OCI-LY1 (cell line): ENCODE data around the gene RAD51B.

Source experiments
- H2AFZ ChIP-seq: fragments of 200-600 bp; sonication (generic), shearing (Covaris generic); 2 replicates; pipeline ENCODE4 v1.6.0; 2014; ENCODE audit warnings: antibody characterized with exemption, mild to moderate bottlenecking, low read length
- H3F3A ChIP-seq: fragments of 200-600 bp; sonication (generic), shearing (Covaris generic); 2 replicates; pipeline ENCODE4 v1.6.0; 2014; ENCODE audit warnings: mild to moderate bottlenecking, antibody characterized with exemption, low read length, moderate library complexity; ENCODE audit not compliant: insufficient read depth
- H3K27ac ChIP-seq: fragments of 200-600 bp; sonication (generic); 2 replicates; pipeline ENCODE4 v1.5.1; 2014; ENCODE audit warnings: low read length, mixed run types, mild to moderate bottlenecking, low read depth; ENCODE audit not compliant: poor library complexity, severe bottlenecking
- H3K27me3 ChIP-seq: fragments of 200-600 bp; sonication (generic); 2 replicates; pipeline ENCODE4 v1.6.0; 2014; ENCODE audit warnings: antibody characterized with exemption, mild to moderate bottlenecking, low read length, moderate library complexity; ENCODE audit not compliant: insufficient read depth
- H3K36me3 ChIP-seq: fragments of 200-600 bp; sonication (generic); 2 replicates; pipeline ENCODE4 v1.6.1; 2014; ENCODE audit warnings: mild to moderate bottlenecking, antibody characterized with exemption, low read length, moderate library complexity, mixed read lengths; ENCODE audit not compliant: insufficient read depth
- H3K4me1 ChIP-seq: fragments of 200-600 bp; sonication (generic); 2 replicates; pipeline ENCODE4 v1.5.1; 2014; ENCODE audit warnings: mild to moderate bottlenecking, low read length, moderate library complexity; ENCODE audit not compliant: insufficient read depth, severe bottlenecking
- H3K4me2 ChIP-seq: fragments of 200-600 bp; sonication (generic), shearing (Covaris generic); 2 replicates; pipeline ENCODE4 v1.6.1; 2014; ENCODE audit warnings: low read length
- H3K4me3 ChIP-seq: fragments of 200-600 bp; sonication (generic); 2 replicates; pipeline ENCODE4 v1.5.1; 2014; ENCODE audit warnings: low read length, low read depth, mild to moderate bottlenecking, mixed read lengths; ENCODE audit not compliant: poor library complexity, severe bottlenecking
- H3K79me2 ChIP-seq: fragments of 200-600 bp; shearing (Covaris generic); 2 replicates; pipeline ENCODE4 v1.6.1; 2016; ENCODE audit warnings: mixed run types, low read length, mixed read lengths; ENCODE audit not compliant: insufficient read depth
- H3K9ac ChIP-seq: fragments of 200-600 bp; sonication (generic), shearing (Covaris generic); 2 replicates; pipeline ENCODE4 v1.6.1; 2014; ENCODE audit warnings: mild to moderate bottlenecking, low read length, mixed read lengths
- H3K9me2 ChIP-seq: fragments of 200-600 bp; sonication (generic), shearing (Covaris generic); 2 replicates; pipeline ENCODE4 v1.6.1; 2014; ENCODE audit warnings: low read depth, mild to moderate bottlenecking, low read length, mixed read lengths
- H3K9me3 ChIP-seq: fragments of 200-600 bp; shearing (Covaris generic); 2 replicates; pipeline ENCODE4 v1.6.1; 2014; ENCODE audit warnings: low read length, mixed read lengths
- H4K20me1 ChIP-seq: fragments of 200-600 bp; sonication (generic), shearing (Covaris generic); 2 replicates; pipeline ENCODE4 v1.6.0; 2016; ENCODE audit warnings: mild to moderate bottlenecking, low read length; ENCODE audit not compliant: insufficient read depth
- EZH2 ChIP-seq: fragments of 200-600 bp; sonication (generic), shearing (Covaris generic); IDR thresholded peaks from 2 replicates; pipeline ENCODE4 v1.8.0; 2017; ENCODE audit warnings: borderline replicate concordance, mixed run types, mild to moderate bottlenecking, antibody characterized with exemption, low read length, moderate library complexity, mixed read lengths
- TF ChIP-seq, protein P1 (sequence below): fragments of 200-600 bp; sonication (generic), shearing (Covaris generic); IDR thresholded peaks from 2 replicates; pipeline ENCODE4 v1.5.1; 2017; ENCODE audit warnings: mild to moderate bottlenecking, antibody characterized with exemption, low read length, moderate library complexity, mixed read lengths

Gene RAD51B

DNA sequence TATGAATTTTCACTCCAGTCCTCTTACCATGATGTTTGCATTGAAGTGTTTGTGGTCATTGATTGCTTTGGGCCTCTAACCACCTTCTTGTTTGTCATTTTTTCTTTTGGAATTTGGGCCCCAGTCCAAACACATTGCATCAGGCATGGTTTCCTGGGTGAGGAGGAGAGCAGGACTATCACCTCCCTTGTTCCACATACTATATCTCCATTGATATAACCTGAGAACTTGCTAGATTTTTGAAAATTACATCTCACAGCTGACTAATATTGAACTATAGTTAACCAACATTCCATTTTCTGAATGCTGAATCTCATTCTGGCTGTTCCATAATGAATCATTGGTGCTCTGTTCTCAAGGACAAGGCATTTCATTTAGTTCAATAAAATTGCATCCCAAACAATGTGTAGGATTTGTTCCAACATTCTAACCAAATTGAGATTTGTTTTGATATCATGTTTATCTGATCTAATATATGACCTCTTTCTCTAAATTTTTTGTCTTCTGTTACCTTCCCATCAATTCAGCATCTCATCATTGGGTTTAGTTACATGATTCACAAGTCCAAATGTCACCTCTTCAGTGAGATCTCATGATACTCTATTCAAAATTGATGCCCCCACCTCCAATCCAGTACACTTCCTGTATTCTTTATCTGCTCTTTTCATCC lies 644.3 kb downstream of the RAD51B start:
- no peak overlapping the region for H2AFZ ChIP-seq
- H3K79me2 ChIP-seq = no peaks in the 10 kb centered on the region
- no peaks in the 10 kb centered on the region for H4K20me1 ChIP-seq
- no peak overlapping the region for H3K4me2 ChIP-seq
- H3K27me3 ChIP-seq = no peaks in the 10 kb centered on the region
- H3K4me1 ChIP-seq = no peaks in the 10 kb centered on the region
- H3K9me2 ChIP-seq = no peaks in the 10 kb centered on the region
- H3K27ac ChIP-seq = no peak overlapping the region
- H3K36me3 ChIP-seq = no peaks in the 10 kb centered on the region
- H3F3A ChIP-seq = no peaks in the 10 kb centered on the region
- no peak overlapping the region for H3K9ac ChIP-seq
- TF ChIP-seq, protein P1, sequence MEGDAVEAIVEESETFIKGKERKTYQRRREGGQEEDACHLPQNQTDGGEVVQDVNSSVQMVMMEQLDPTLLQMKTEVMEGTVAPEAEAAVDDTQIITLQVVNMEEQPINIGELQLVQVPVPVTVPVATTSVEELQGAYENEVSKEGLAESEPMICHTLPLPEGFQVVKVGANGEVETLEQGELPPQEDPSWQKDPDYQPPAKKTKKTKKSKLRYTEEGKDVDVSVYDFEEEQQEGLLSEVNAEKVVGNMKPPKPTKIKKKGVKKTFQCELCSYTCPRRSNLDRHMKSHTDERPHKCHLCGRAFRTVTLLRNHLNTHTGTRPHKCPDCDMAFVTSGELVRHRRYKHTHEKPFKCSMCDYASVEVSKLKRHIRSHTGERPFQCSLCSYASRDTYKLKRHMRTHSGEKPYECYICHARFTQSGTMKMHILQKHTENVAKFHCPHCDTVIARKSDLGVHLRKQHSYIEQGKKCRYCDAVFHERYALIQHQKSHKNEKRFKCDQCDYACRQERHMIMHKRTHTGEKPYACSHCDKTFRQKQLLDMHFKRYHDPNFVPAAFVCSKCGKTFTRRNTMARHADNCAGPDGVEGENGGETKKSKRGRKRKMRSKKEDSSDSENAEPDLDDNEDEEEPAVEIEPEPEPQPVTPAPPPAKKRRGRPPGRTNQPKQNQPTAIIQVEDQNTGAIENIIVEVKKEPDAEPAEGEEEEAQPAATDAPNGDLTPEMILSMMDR = no peak
- TF ChIP-seq EZH2 = no peak
- no peaks in the 10 kb centered on the region for H3K9me3 ChIP-seq
- no peak overlapping the region for H3K4me3 ChIP-seq

- Histone ChIP-seq H3K9me3 (no peaks in the 10 kb centered on the region), H3K4me2 (no peak overlapping the region), H3K4me1 (no peaks in the 10 kb centered on the region), H3K9ac (no peak overlapping the region), H3K4me3 (no peak overlapping the region), H3K27me3 (no peaks in the 10 kb centered on the region), H3K79me2 (no peaks in the 10 kb centered on the region), H2AFZ (no peak overlapping the region), H3K9me2 (no peaks in the 10 kb centered on the region), H3K36me3 (no peaks in the 10 kb centered on the region), H4K20me1 (no peaks in the 10 kb centered on the region), H3F3A (no peaks in the 10 kb centered on the region), H3K27ac (no peak overlapping the region)
- TF ChIP-seq EZH2 = no peak
- TF ChIP-seq, protein P1 = no peak
Observed at GRCh38 chr14:68464711-68465110, 645.1 kb downstream of the RAD51B start.

- Histone ChIP-seq H3K79me2 (no peaks in the 10 kb centered on the region), H2AFZ (no peak overlapping the region), H3F3A (no peaks in the 10 kb centered on the region), H3K4me2 (no peak overlapping the region), H3K27me3 (no peaks in the 10 kb centered on the region), H3K36me3 (no peaks in the 10 kb centered on the region), H3K4me1 (peaks cover 8% of the 10 kb centered on the region), H3K4me3 (no peak overlapping the region), H3K9me3 (no peaks in the 10 kb centered on the region), H3K9ac (no peak overlapping the region), H3K27ac (no peak overlapping the region), H3K9me2 (no peaks in the 10 kb centered on the region), H4K20me1 (no peaks in the 10 kb centered on the region)
- TF ChIP-seq, protein P1 = no peak
- no peak for TF ChIP-seq EZH2
Observed at GRCh38 chr14:68466491-68466977, 647.0 kb downstream of the RAD51B start.
